Neural cell (in vitro differentiated cells): ENCODE measurements around the gene AMPD2. TPM values are rescaled to one million over a fixed set of nuclear protein-coding genes. Genes with fewer than 3 reads are reported as not detected.

Source experiments
- H2AFZ ChIP-seq: fragments of 200-600, 300-800 bp; sonication (generic), shearing (Covaris generic); 2 replicates; pipeline ENCODE4 v1.6.0; 2014; ENCODE audit warnings: low read depth, mild to moderate bottlenecking, antibody characterized with exemption, low read length, moderate library complexity
- H3F3A ChIP-seq: fragments of 200-600 bp; shearing (Covaris generic); 2 replicates; pipeline ENCODE4 v1.6.1; 2016; ENCODE audit warnings: mild to moderate bottlenecking, moderate library complexity, mixed read lengths, antibody characterized with exemption, low read length; ENCODE audit not compliant: insufficient read depth, poor library complexity, severe bottlenecking
- H3K27ac ChIP-seq: fragments of 200-600, 300-800 bp; sonication (generic), shearing (Covaris generic); 2 replicates; pipeline ENCODE4 v1.5.1; 2014; ENCODE audit warnings: mild to moderate bottlenecking, low read length, moderate library complexity
- H3K27me3 ChIP-seq: fragments of 300-800, 200-600 bp; sonication (generic), shearing (Covaris generic); 2 replicates; pipeline ENCODE4 v1.6.0; 2014; ENCODE audit warnings: mild to moderate bottlenecking, low read depth, low read length, moderate library complexity; ENCODE audit not compliant: insufficient read depth
- H3K36me3 ChIP-seq: fragments of 300-800, 200-600 bp; sonication (generic), shearing (Covaris generic); 2 replicates; pipeline ENCODE4 v1.5.1; 2014; ENCODE audit warnings: mild to moderate bottlenecking, antibody characterized with exemption, low read length, moderate library complexity; ENCODE audit not compliant: insufficient read depth
- H3K4me2 ChIP-seq: fragments of 300-800, 200-600 bp; sonication (generic), shearing (Covaris generic); 2 replicates; pipeline ENCODE4 v1.6.0; 2014; ENCODE audit warnings: mild to moderate bottlenecking, low read length
- H3K4me3 ChIP-seq: fragments of 300-800, 200-600 bp; sonication (generic), shearing (Covaris generic); 2 replicates; pipeline ENCODE4 v1.5.1; 2014; ENCODE audit warnings: mild to moderate bottlenecking, low read length, moderate library complexity
- H3K79me2 ChIP-seq: fragments of 200-600 bp; shearing (Covaris generic); replicated peaks from 2 replicates; pipeline ENCODE4 v1.6.0; 2014; ENCODE audit warnings: mild to moderate bottlenecking, low read length, moderate library complexity; ENCODE audit not compliant: insufficient read depth
- H3K9ac ChIP-seq: fragments of 300-800, 200-600 bp; sonication (generic), shearing (Covaris generic); 2 replicates; pipeline ENCODE4 v1.6.1; 2016; ENCODE audit warnings: mild to moderate bottlenecking, low read length, mixed read lengths
- H3K9me2 ChIP-seq: fragments of 200-600 bp; shearing (Covaris generic); 2 replicates; pipeline ENCODE4 v1.6.1; 2016; ENCODE audit warnings: mild to moderate bottlenecking, low read length, mixed read lengths; ENCODE audit not compliant: insufficient read depth
- H3K9me3 ChIP-seq: fragments of 200-600, 300-800 bp; sonication (generic), shearing (Covaris generic); 2 replicates; pipeline ENCODE4 v1.6.1; 2016; ENCODE audit warnings: mild to moderate bottlenecking, mixed run types, low read length, moderate library complexity, mixed read lengths
- H4K20me1 ChIP-seq: fragments of 200-600 bp; shearing (Covaris generic); 2 replicates; pipeline ENCODE4 v1.6.1; 2016; ENCODE audit warnings: mild to moderate bottlenecking, mixed run types; ENCODE audit not compliant: insufficient read depth
- EP300 ChIP-seq: fragments of 450-650 bp; conservative IDR thresholded peaks from 2 replicates; pipeline ENCODE4 v1.6.1; 2014; ENCODE audit warnings: antibody characterized with exemption, mild to moderate bottlenecking, moderate library complexity; ENCODE audit not compliant: poor library complexity, severe bottlenecking
- EZH2 ChIP-seq: fragments of 200-600, 300-800 bp; shearing (Covaris generic), sonication (generic); IDR thresholded peaks from 2 replicates; pipeline ENCODE4 v1.6.1; 2014; ENCODE audit warnings: antibody characterized with exemption, low read length, borderline replicate concordance, mild to moderate bottlenecking; ENCODE audit not compliant: insufficient read depth, poor library complexity, severe bottlenecking
- MXI1 ChIP-seq: fragments of 450-650 bp; conservative IDR thresholded peaks from 2 replicates; pipeline ENCODE4 v1.6.1; 2014; ENCODE audit warnings: antibody characterized with exemption, mild to moderate bottlenecking; ENCODE audit not compliant: poor library complexity, severe bottlenecking
- POLR2AphosphoS5 ChIP-seq: IDR thresholded peaks from 2 replicates; pipeline ENCODE4 v1.6.1; 2012
- RAD21 ChIP-seq: fragments of 450-650 bp; conservative IDR thresholded peaks from 2 replicates; pipeline ENCODE4 v1.6.1; 2014; ENCODE audit warnings: antibody characterized with exemption, mild to moderate bottlenecking, moderate library complexity
- SMC3 ChIP-seq: fragments of 450-650 bp; conservative IDR thresholded peaks from 2 replicates; pipeline ENCODE4 v1.6.1; 2014; ENCODE audit warnings: antibody characterized with exemption, mild to moderate bottlenecking, moderate library complexity; ENCODE audit not compliant: poor library complexity
- TAF1 ChIP-seq: IDR thresholded peaks from 2 replicates; pipeline ENCODE4 v1.6.1; 2012; ENCODE audit warnings: low read depth
- polyA plus RNA-seq: library from polyadenylated mRNA; depleted of rRNA; stranded (reverse); fragments of >200 nt; gene quantifications from 2 replicates; pipeline ENCODE4 v1.2.3, GENCODE V29; 2014
- TF ChIP-seq, protein P1 (sequence below): IDR thresholded peaks from 2 replicates; pipeline ENCODE4 v1.6.1; 2012; ENCODE audit warnings: borderline replicate concordance
- TF ChIP-seq, protein P2 (sequence below): fragments of 450-650 bp; IDR thresholded peaks from 2 replicates; pipeline ENCODE4 v1.5.1; 2014; ENCODE audit warnings: antibody characterized with exemption, mild to moderate bottlenecking, moderate library complexity; ENCODE audit not compliant: poor library complexity, severe bottlenecking

The AMPD2 gene
- polyA plus RNA-seq, 1 donor from 2014 or later, result 104 TPM

DNA sequence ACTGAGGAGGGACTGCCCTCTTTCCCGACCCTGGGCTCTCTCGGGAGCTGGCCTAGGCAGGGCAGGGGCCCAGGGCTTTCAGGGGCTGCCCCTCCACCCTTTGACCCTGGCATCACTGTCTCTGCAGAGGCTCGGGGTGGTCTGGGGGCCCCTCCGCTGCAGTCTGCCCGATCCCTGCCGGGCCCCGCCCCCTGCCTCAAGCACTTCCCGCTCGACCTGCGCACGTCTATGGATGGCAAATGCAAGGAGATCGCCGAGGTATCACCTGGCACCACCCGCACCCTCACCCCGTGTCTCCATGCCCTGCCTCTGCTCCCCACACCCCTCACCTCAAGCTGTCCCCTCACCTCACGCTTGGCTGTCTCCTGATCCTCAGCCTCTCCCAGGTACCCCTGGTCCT, 5.5 kb downstream of the AMPD2 start:
- no peaks in the 10 kb centered on the region for H3K9me2 ChIP-seq
- H3K9ac ChIP-seq, result no peak overlapping the region
- no peaks in the 10 kb centered on the region for H3K27me3 ChIP-seq
- no peak overlapping the region for H3K4me3 ChIP-seq
- no peak overlapping the region for H2AFZ ChIP-seq
- no peaks in the 10 kb centered on the region for H4K20me1 ChIP-seq
- no peaks in the 10 kb centered on the region for H3K36me3 ChIP-seq
- no peaks in the 10 kb centered on the region for H3F3A ChIP-seq
- TF ChIP-seq POLR2AphosphoS5, result no peak
- no peak for TF ChIP-seq MXI1
- no peak for TF ChIP-seq SMC3
- TF ChIP-seq EZH2, result no peak
- TF ChIP-seq EP300, result no peak
- TF ChIP-seq, protein P1, sequence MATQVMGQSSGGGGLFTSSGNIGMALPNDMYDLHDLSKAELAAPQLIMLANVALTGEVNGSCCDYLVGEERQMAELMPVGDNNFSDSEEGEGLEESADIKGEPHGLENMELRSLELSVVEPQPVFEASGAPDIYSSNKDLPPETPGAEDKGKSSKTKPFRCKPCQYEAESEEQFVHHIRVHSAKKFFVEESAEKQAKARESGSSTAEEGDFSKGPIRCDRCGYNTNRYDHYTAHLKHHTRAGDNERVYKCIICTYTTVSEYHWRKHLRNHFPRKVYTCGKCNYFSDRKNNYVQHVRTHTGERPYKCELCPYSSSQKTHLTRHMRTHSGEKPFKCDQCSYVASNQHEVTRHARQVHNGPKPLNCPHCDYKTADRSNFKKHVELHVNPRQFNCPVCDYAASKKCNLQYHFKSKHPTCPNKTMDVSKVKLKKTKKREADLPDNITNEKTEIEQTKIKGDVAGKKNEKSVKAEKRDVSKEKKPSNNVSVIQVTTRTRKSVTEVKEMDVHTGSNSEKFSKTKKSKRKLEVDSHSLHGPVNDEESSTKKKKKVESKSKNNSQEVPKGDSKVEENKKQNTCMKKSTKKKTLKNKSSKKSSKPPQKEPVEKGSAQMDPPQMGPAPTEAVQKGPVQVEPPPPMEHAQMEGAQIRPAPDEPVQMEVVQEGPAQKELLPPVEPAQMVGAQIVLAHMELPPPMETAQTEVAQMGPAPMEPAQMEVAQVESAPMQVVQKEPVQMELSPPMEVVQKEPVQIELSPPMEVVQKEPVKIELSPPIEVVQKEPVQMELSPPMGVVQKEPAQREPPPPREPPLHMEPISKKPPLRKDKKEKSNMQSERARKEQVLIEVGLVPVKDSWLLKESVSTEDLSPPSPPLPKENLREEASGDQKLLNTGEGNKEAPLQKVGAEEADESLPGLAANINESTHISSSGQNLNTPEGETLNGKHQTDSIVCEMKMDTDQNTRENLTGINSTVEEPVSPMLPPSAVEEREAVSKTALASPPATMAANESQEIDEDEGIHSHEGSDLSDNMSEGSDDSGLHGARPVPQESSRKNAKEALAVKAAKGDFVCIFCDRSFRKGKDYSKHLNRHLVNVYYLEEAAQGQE, result no peak
- TF ChIP-seq, protein P2, sequence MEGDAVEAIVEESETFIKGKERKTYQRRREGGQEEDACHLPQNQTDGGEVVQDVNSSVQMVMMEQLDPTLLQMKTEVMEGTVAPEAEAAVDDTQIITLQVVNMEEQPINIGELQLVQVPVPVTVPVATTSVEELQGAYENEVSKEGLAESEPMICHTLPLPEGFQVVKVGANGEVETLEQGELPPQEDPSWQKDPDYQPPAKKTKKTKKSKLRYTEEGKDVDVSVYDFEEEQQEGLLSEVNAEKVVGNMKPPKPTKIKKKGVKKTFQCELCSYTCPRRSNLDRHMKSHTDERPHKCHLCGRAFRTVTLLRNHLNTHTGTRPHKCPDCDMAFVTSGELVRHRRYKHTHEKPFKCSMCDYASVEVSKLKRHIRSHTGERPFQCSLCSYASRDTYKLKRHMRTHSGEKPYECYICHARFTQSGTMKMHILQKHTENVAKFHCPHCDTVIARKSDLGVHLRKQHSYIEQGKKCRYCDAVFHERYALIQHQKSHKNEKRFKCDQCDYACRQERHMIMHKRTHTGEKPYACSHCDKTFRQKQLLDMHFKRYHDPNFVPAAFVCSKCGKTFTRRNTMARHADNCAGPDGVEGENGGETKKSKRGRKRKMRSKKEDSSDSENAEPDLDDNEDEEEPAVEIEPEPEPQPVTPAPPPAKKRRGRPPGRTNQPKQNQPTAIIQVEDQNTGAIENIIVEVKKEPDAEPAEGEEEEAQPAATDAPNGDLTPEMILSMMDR, result no peak
- TF ChIP-seq TAF1, result no peak
- no peak for TF ChIP-seq RAD21
- H3K4me2 ChIP-seq, result no peak overlapping the region
- peaks cover 37% of the 10 kb centered on the region for H3K79me2 ChIP-seq
- no peaks in the 10 kb centered on the region for H3K9me3 ChIP-seq
- no peak overlapping the region for H3K27ac ChIP-seq

DNA sequence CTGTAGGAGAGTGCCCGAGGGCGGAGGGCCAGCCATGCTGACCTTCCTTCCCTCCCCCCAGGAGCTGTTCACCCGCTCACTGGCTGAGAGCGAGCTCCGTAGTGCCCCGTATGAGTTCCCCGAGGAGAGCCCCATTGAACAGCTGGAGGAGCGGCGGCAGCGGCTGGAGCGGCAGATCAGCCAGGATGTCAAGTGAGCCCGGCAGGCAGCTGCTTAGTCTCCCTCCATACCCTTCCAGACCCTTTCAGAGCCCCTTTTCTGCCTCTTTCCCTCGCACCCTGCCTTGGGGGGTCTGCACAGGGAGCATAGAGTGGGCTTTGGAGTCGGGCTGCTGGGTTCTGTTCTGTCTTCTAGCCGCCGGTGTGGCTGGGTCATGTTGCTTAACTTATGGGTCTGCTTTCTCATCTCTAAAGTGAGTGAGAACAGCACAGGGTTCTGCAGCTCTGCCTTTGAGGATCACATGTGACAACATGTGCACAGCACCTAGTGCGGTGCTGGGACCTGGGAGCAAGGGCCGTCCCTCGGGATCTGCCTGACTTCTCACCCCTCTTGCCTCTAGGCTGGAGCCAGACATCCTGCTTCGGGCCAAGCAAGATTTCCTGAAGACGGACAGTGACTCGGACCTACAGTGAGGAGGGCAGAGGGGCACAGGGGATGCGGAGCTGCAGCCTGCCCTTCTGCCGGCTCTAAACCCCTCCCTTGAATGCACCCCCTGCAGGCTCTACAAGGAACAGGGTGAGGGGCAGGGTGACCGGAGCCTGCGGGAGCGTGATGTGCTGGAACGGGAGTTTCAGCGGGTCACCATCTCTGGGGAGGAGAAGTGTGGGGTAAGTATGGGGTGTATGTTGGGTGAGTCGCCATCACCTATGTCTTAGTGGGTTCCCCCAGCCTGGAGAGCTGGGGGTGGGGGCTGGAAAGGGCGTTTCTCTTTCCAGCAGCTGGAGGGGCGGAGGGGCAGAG, 6.2 kb downstream of the AMPD2 start:
- H3K36me3 ChIP-seq, result no peaks in the 10 kb centered on the region
- peaks cover 32% of the 10 kb centered on the region for H3K79me2 ChIP-seq
- no peaks in the 10 kb centered on the region for H3K9me2 ChIP-seq
- H4K20me1 ChIP-seq, result no peaks in the 10 kb centered on the region
- H3K27ac ChIP-seq, result no peak overlapping the region
- TF ChIP-seq EZH2 (no peak), MXI1 (no peak), SMC3 (no peak), EP300 (no peak), POLR2AphosphoS5 (no peak), RAD21 (no peak), TAF1 (no peak)
- TF ChIP-seq, protein P1, result no peak
- TF ChIP-seq, protein P2, result no peak
- H3K27me3 ChIP-seq, result no peaks in the 10 kb centered on the region
- no peak overlapping the region for H3K9ac ChIP-seq
- no peaks in the 10 kb centered on the region for H3F3A ChIP-seq
- no peak overlapping the region for H2AFZ ChIP-seq
- no peak overlapping the region for H3K4me2 ChIP-seq
- H3K9me3 ChIP-seq, result no peaks in the 10 kb centered on the region
- no peak overlapping the region for H3K4me3 ChIP-seq
